CD14-positive monocyte (primary cell): ENCODE measurements around the gene TMEM45A. TPM values are rescaled to one million over a fixed set of nuclear protein-coding genes. Genes with fewer than 3 reads are reported as not detected.

ENCODE experiments used
- DNase-seq, 3 donors: peaks; one replicate each; pipeline ENCODE4 v3.0.0-alpha.2; 2011 to 2022
- H2AFZ ChIP-seq: 2 replicates; pipeline ENCODE4 v1.6.0; 2012; ENCODE audit warnings: mild to moderate bottlenecking, low read depth, low read length, inconsistent platforms; ENCODE audit not compliant: insufficient read depth, poor library complexity, severe bottlenecking
- H3K27ac ChIP-seq, 2 donors: 1 replicate in 1 of 2; 2 replicates in 1 of 2; pipeline ENCODE4 v1.5.1; 2012 to 2013; ENCODE audit warnings: low read length in 2 of 2, control low read depth in 1 of 2, inconsistent platforms in 1 of 2, low read depth in 1 of 2, mild to moderate bottlenecking in 1 of 2
- H3K27me3 ChIP-seq, 2 donors: one replicate each; pipeline versions ENCODE4 v1.6.0 to v1.6.1; 2011 to 2013; ENCODE audit warnings: low read length in 2 of 2; ENCODE audit not compliant: control insufficient read depth in 2 of 2, insufficient read depth in 2 of 2
- H3K36me3 ChIP-seq, 2 donors: replicated peaks in 1 of 2; 1 replicate in 1 of 2; 2 replicates in 1 of 2; pipeline versions ENCODE4 v1.5.1 to v1.6.1; 2012 to 2013; ENCODE audit warnings: low read length in 2 of 2, control low read depth in 1 of 2, inconsistent platforms in 1 of 2, mild to moderate bottlenecking in 1 of 2; ENCODE audit not compliant: insufficient read depth in 2 of 2, control insufficient read depth in 1 of 2
- H3K4me1 ChIP-seq, 2 donors: 1 replicate in 1 of 2; 2 replicates in 1 of 2; pipeline versions ENCODE4 v1.5.1 to v1.6.1; 2012 to 2013; ENCODE audit warnings: low read length in 2 of 2, control low read depth in 1 of 2, inconsistent platforms in 1 of 2, mild to moderate bottlenecking in 1 of 2, moderate library complexity in 1 of 2; ENCODE audit not compliant: insufficient read depth in 2 of 2, control insufficient read depth in 1 of 2
- H3K4me2 ChIP-seq: replicated peaks from 2 replicates; pipeline ENCODE3; 2012; ENCODE audit warnings: low read length, moderate library complexity, mild to moderate bottlenecking; ENCODE audit not compliant: poor library complexity, severe bottlenecking; ENCODE audit errors: extremely low read depth
- H3K4me3 ChIP-seq, 3 experiments: fragments of 200-600 bp in 1 of 3; sonication (generic) in 1 of 3; replicated peaks in 1 of 3; 1 replicate in 2 of 3; 2 replicates in 1 of 3; pipeline ENCODE4 v1.5.1; 2011 to 2013; ENCODE audit warnings: low read length in 3 of 3, mild to moderate bottlenecking in 3 of 3, control low read depth in 2 of 3, low read depth in 2 of 3, inconsistent platforms in 1 of 3, moderate library complexity in 1 of 3
- H3K79me2 ChIP-seq: 2 replicates; pipeline ENCODE4 v1.6.0; 2012; ENCODE audit warnings: mild to moderate bottlenecking, control low read depth, inconsistent platforms, low read length, moderate library complexity; ENCODE audit not compliant: insufficient read depth
- H3K9ac ChIP-seq: 2 replicates; pipeline ENCODE4 v1.6.0; 2017; ENCODE audit warnings: low read length, mild to moderate bottlenecking; ENCODE audit not compliant: insufficient read depth, poor library complexity, severe bottlenecking
- H3K9me3 ChIP-seq, 2 donors: replicated peaks in 1 of 2; 1 replicate in 1 of 2; 2 replicates in 1 of 2; pipeline versions ENCODE4 v1.5.1 to v1.6.1; 2012 to 2013; ENCODE audit warnings: low read length in 2 of 2, control low read depth in 1 of 2; ENCODE audit not compliant: control insufficient read depth in 1 of 2, insufficient read depth in 1 of 2
- H4K20me1 ChIP-seq: 2 replicates; pipeline ENCODE4 v1.6.0; 2012; ENCODE audit warnings: mild to moderate bottlenecking, low read length, control low read depth, moderate library complexity; ENCODE audit not compliant: insufficient read depth
- H3K27ac Mint-ChIP-seq, 7 donors: one replicate each; pipeline ENCODE4 v1.8.0; 2020; ENCODE audit warnings: mild to moderate bottlenecking in 7 of 7, mixed read lengths in 7 of 7, moderate library complexity in 6 of 7, inconsistent platforms in 2 of 7
- H3K27me3 Mint-ChIP-seq, 3 donors: one replicate each; pipeline ENCODE4 v1.8.0; 2021 to 2022; ENCODE audit warnings: low read depth in 3 of 3, mild to moderate bottlenecking in 3 of 3, mixed read lengths in 3 of 3, moderate library complexity in 3 of 3, inconsistent platforms in 1 of 3
- H3K36me3 Mint-ChIP-seq, 2 donors: one replicate each; pipeline ENCODE4 v1.8.0; 2020; ENCODE audit warnings: mixed read lengths in 2 of 2, inconsistent platforms in 1 of 2, mild to moderate bottlenecking in 1 of 2
- H3K4me1 Mint-ChIP-seq: one replicate; pipeline ENCODE4 v1.8.0; 2020; ENCODE audit warnings: mild to moderate bottlenecking, mixed read lengths
- H3K4me3 Mint-ChIP-seq, 2 donors: one replicate each; pipeline ENCODE4 v1.8.0; 2020; ENCODE audit warnings: mild to moderate bottlenecking in 2 of 2, mixed read lengths in 2 of 2, moderate library complexity in 1 of 2
- H3K9me3 Mint-ChIP-seq, 7 donors: one replicate each; pipeline ENCODE4 v1.8.0; 2020 to 2022; ENCODE audit warnings: mixed read lengths in 7 of 7, mild to moderate bottlenecking in 6 of 7, moderate library complexity in 6 of 7, inconsistent platforms in 2 of 7
- whole genome bisulfite sequencing: methylation state at CpG from one replicate; pipeline ENCODE4 v1.1.5; 2013; ENCODE audit warnings: missing lambda C conversion rate; ENCODE audit not compliant: insufficient coverage; 5-methylcytosine and 5-hydroxymethylcytosine counted together
- intact Hi-C, 2 donors: fragments of 100-400 bp; cut with micrococcal nuclease; formaldehyde crosslinking; loops; one replicate each; pipeline versions ENCODE4 v1.15.0 to v1.15.1; 2023
- polyA plus RNA-seq, 3 donors: library from polyadenylated mRNA; depleted of rRNA in 1 of 3; unstranded in 2 of 3; stranded (reverse) in 1 of 3; fragments of 300-500 nt in 2 of 3; fragments of >200 nt in 1 of 3; fragmentation: Illumina TruSeq in 2 of 3; gene quantifications; 1 replicate in 2 of 3; 2 replicates in 1 of 3; pipeline ENCODE4 v1.2.3, GENCODE V29; 2012 to 2021
- TF ChIP-seq, protein P1 (sequence below): fragments of 200-600 bp; IDR thresholded peaks from one replicate; pipeline ENCODE4 v1.8.0; 2022; ENCODE audit warnings: antibody characterized with exemption, mild to moderate bottlenecking

Gene TMEM45A
- polyA plus RNA-seq, 3 donors: 0.03 to 1.5 (median 0.97) TPM

DNA sequence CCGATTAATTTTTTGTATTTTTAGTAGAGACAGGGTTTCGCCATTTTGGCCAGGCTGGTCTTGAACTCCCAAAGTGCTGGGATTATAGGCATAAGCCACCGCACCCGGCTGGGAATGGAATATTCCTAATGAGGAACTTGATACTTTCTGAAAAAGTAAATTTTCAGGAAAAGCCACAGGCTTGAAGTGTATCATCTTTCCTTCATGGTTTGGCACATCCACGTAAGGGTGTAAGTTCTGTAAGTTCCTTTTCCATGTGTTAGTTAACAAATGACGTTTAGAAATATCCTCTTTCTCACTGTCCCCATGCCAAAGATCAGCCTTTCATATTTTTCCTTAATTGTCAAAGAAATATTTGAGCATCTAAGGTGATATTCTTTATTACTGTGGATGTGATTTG lies 24.9 kb downstream of the TMEM45A start:
- H3K27ac ChIP-seq: no peak overlapping the region
- Mint-ChIP-seq H3K27ac (peak overlapping the region in 1 of 7 donors; percentile 4), H3K4me1 (peaks cover 59% of the 10 kb centered on the region), H3K9me3 (peaks cover 0 to 3% (median 0%) of the 10 kb centered on the region in 7 donors), H3K27me3 (peaks cover 0 to 4% (median 0%) of the 10 kb centered on the region in 3 donors), H3K36me3 (peaks cover 0 to 6% of the 10 kb centered on the region in 2 donors), H3K4me3 (no peak overlapping the region)
- H3K27me3 ChIP-seq: no peaks in the 10 kb centered on the region
- H2AFZ ChIP-seq: no peak overlapping the region
- no peaks in the 10 kb centered on the region for H3K36me3 ChIP-seq
- TF ChIP-seq, protein P1, sequence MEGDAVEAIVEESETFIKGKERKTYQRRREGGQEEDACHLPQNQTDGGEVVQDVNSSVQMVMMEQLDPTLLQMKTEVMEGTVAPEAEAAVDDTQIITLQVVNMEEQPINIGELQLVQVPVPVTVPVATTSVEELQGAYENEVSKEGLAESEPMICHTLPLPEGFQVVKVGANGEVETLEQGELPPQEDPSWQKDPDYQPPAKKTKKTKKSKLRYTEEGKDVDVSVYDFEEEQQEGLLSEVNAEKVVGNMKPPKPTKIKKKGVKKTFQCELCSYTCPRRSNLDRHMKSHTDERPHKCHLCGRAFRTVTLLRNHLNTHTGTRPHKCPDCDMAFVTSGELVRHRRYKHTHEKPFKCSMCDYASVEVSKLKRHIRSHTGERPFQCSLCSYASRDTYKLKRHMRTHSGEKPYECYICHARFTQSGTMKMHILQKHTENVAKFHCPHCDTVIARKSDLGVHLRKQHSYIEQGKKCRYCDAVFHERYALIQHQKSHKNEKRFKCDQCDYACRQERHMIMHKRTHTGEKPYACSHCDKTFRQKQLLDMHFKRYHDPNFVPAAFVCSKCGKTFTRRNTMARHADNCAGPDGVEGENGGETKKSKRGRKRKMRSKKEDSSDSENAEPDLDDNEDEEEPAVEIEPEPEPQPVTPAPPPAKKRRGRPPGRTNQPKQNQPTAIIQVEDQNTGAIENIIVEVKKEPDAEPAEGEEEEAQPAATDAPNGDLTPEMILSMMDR: no peak
- peaks cover 23 to 51% of the 10 kb centered on the region in 2 donors for H3K4me1 ChIP-seq
- 96% methylated on average over 4 of the region's 6 CpGs for WGBS
- no peak for DNase-seq
- H4K20me1 ChIP-seq: no peaks in the 10 kb centered on the region
- H3K9me3 ChIP-seq: no peaks in the 10 kb centered on the region
- H3K79me2 ChIP-seq: no peaks in the 10 kb centered on the region
- no peak overlapping the region for H3K4me3 ChIP-seq
- no peak overlapping the region for H3K4me2 ChIP-seq
- intact Hi-C loops: no loop called here
- H3K9ac ChIP-seq: no peak overlapping the region

DNA sequence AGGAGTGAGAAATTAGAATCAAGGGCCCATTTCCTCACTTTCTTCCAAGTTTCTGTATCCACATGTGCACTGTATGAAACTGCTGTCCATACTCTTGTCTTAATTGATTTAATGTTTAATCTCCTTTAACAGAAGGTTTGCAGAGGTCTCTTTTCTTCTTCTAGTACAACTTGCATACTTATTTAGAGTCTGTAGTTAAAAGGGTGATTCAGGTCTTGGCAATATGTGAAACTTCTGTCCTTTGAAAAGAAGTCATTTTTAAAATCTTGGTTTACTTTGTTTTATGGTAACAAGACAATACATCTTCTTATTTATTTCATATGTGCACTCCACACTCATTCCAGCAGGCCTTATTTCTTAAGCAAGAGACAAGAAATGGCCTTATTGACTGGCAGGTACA lies 25.8 kb downstream of the TMEM45A start:
- Histone ChIP-seq H3K79me2 (no peaks in the 10 kb centered on the region), H3K36me3 (no peaks in the 10 kb centered on the region), H3K27me3 (no peaks in the 10 kb centered on the region), H2AFZ (no peak overlapping the region), H3K4me2 (no peak overlapping the region), H3K9me3 (no peaks in the 10 kb centered on the region), H3K9ac (no peak overlapping the region), H3K4me3 (no peak overlapping the region), H4K20me1 (no peaks in the 10 kb centered on the region), H3K27ac (no peak overlapping the region), H3K4me1 (peaks cover 27 to 57% of the 10 kb centered on the region in 2 donors)
- H3K27me3 Mint-ChIP-seq: peaks cover 0 to 4% (median 0%) of the 10 kb centered on the region in 3 donors
- no peak overlapping the region for H3K4me3 Mint-ChIP-seq
- DNase-seq: no peak
- H3K27ac Mint-ChIP-seq: peak overlapping the region in 1 of 7 donors; percentile 11
- peaks cover 0 to 6% of the 10 kb centered on the region in 2 donors for H3K36me3 Mint-ChIP-seq
- TF ChIP-seq, protein P1: no peak
- intact Hi-C loops: no loop called here
- peaks cover 0 to 3% (median 0%) of the 10 kb centered on the region in 7 donors for H3K9me3 Mint-ChIP-seq
- H3K4me1 Mint-ChIP-seq: peaks cover 67% of the 10 kb centered on the region
